Activated CD8-positive, alpha-beta memory T cell treated with anti-CD3 and anti-CD28 coated beads, Interleukin-2, amount 50 U/mL, for 4 hours (primary cell): Measurements from ENCODE around the gene YWHAE.
"Not testable (repeated sequence)": the region's sequence is repeated elsewhere in the genome, so short reads cannot be mapped to it uniquely, and the experiment has no call there.

Experiments used
- DNase-seq: peaks from one replicate; pipeline ENCODE4 v3.0.0-alpha.2; 2020

Gene YWHAE

DNA sequence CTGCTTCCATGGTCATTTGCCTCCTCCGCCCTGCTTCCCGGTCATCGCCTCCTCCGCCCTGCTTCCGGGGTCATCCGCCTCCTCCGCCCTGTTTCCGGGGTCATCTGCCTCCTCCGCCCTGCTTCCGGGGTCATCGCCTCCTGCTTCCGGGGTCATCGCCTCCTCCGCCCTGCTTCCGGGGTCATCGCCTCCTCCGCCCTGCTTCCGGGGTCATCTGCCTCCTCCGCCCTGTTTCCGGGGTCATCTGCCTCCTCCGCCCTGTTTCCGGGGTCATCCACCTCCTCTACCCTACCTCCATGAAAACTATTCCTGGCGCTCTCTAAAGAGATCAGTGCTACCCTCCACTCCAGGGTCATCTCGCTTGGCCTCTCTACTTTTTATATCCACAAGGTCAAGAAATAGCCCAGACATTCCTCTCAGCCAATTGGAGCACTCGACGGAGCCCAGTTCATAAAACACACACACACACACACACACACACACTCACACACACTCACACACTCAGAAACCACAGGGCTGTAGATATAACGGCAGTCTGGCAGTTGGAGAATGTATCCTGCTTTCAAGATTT is 75.7 kb downstream of the YWHAE start:
- DNase-seq, result no peak

DNA sequence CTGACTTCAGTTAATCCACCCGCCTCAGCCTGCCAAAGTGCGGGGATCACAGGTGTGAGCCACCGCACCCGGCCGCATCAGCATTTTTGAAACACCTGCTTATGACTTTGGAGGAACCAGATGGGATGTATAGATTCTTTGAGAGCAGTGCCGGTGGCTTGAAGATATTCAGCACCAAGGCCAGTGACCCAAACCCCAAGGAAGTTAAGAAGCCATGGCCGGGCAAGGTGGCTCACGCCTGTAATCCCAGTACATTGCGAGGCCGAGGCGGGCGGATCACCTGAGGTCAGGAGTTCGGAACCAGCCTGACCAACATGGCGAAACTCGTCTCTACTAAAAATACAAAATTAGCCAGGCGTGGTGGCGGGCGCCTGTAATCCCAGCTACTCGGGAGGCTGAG is 76.7 kb downstream of the YWHAE start:
- DNase-seq, result no peak

DNA sequence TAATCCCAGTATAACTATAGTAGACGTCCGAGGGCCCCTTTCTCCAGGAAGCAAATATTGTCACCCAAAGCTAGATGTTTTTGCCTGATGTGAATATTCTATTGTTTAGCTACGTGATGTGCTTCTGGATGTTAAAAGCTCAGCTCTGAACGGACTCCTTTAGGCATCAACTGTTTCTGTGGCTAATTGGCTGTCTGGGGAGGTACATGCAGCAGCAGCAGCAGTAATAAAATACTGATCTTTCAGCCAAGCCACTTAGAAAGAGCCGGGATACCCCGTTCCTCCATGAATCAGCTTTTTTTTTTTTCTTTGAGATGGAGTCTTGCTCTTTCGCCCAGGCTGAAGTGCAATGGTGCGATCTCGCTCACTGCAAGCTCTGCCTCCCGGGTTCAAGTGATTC is 77.5 kb downstream of the YWHAE start:
- DNase-seq, result no peak

- no peak for DNase-seq
These were observed 78.0 kb downstream of the YWHAE start for GRCh38 chr17:1322014-1322428.

- no peak for DNase-seq
These were observed 84.1 kb downstream of the YWHAE start for GRCh38 chr17:1315891-1316403.

GRCh38 chr17:1315409-1315808 is 84.6 kb downstream of the YWHAE start:
- DNase-seq, result no peak

DNA sequence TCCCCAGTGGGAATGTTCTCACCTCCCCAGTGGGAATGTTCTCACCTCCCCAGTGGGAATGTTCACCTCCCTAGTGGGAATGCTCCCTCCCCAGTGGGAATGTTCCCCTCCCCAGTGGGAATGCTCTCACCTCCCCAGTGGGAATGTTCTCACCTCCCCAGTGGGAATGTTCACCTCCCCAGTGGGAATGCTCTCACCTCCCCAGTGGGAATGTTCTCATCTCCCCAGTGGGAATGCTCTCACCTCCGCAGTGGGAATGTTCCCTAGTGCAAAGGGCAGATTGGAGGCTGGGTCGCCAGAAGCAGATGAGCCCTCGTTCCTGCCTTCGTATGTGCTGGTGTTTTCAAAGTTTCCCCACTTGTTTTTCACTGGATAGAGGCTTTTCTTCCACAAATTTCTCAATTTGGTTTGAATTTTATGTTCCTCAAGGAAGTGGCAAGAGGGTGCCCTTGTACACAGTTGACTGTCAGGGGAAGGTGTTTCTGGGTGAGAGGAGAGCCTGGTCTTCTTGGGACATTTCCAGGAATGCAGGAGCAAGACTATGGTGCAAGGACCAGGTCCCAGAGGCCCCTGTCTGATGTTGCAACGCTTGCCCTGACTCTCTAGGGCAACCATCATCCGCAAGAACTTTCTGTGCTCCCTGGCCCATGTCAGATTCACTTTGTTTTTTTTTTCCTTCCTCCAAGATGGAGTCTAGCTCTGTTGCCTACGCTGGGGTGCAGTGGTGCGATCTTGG is 86.6 kb downstream of the YWHAE start:
- DNase-seq, result no peak

DNA sequence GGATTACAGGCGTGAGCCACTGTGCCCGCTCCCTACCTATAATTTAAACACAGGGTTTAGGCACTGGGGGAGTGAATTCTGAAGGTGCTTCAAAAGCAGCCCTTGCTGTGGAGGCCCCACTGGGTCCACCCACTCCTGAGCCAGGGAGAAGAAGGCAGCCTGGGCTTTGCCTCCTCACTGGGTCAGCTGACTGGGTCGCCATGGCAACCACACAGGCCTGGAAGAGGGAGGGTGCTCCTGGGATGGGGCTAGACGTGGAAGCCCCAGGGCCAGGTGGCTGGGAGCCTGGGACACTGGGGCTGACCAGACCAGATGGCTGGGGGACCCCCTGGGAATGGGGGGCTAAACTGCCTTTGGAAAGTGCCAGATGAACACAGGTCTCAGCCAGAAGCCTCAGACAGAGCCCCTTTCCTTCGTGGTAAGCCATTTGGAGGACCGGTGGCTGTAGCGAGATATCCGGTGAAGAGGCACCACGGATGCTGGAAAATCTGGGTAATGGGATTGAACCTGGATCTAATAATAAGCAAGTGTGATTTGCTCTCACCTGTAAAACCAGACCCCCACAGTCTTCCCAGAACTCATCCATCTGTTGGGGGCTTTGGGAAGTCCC is 87.7 kb downstream of the YWHAE start:
- no peak for DNase-seq

GRCh38 chr17:1307829-1308228 is 92.2 kb downstream of the YWHAE start:
- DNase-seq, result not testable (repeated sequence)

- no peak for DNase-seq
These were observed 95.0 kb downstream of the YWHAE start for GRCh38 chr17:1304962-1305563.

DNA sequence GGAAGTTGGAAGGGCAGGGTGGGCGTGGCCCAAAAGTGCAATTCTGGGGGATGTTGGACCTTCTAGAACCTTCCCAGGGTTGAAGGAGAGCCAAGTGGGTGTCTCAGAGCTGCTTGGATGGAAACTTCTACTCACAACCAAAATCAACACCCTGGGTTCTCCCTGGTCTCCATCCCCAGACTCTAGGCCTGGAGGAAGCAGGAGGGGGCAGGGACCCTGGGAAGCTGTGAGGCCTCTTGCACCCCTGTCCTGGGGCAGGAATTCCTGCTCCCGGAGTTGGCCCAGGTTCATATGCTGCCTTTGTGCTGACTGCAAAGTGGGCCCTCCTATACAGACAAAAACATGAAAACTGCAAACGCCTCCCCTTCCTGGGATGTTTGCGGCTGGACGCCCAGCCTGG is 95.5 kb downstream of the YWHAE start:
- no peak for DNase-seq

DNA sequence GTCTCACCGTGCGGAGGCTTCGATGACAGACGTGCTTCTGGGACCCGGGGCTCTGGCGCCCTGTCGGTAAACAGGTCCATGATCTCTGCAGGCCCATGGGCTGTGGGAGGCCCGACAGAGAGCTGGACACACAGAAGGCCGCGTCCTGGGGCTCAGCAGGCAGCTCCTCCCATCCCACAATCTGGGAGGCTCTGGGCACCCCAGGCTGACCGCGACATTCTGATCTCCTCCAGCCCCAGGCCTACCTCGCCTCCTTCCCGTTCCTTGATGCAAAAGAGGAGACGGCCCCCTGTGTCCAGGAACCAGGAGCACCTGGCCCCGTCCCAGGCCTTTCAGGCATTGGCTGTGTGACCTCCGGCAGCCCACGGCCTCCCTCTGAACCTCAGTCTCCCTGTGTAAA is 97.3 kb downstream of the YWHAE start:
- no peak for DNase-seq

DNA sequence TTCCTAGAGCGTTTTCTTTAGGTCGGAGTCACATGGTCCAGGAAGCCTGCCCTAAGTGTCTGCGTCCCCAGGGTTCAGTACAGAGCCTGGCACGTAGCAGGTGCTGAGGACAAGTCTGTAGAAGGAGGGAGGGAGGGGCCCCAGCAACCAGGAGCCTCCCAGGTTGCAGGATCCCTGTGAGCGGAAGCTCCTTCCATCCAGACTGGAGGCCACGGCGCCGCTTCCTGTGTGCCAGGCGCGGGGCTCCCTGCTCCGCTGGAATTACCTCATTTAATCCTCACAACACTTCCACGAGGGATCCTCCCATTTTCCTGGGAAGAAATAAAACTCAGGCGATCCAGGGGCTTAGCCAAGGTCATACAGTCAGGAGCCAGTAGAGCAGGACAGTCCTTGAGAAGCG is 98.5 kb downstream of the YWHAE start:
- no peak for DNase-seq

DNA sequence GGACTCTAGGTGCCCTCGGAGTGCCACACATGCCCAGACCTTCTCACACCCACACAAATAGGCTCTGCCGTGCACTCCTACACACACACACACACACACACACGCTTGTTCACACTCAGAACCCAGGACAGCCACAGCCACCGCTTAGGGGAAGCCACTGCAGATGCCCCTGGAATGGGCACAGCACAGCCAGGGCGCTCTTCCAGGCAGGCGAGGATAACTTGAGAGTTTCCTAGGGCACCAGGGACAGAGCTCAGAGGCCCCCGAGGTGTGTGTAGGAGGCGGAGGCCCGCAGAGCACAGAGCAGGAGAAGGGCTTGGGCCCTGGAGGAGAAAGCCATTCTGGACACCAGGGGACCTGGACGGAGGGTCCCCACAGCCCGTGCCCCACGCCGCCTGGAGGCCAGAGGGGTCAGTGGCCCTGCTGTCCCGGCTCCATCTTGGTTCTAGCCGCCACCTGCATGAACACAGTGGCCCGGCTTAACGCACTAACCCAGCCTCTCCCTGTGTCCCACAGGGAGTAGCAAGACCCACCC is 99.6 kb downstream of the YWHAE start:
- DNase-seq, result no peak

- no peak for DNase-seq
These were observed 100.3 kb downstream of the YWHAE start for GRCh38 chr17:1299552-1300370.

- DNase-seq, result peak; percentile 54
These were observed 101.4 kb downstream of the YWHAE start for GRCh38 chr17:1298606-1299005.
